Stimulated activated CD8-positive, alpha-beta memory T cell treated with anti-CD3 and anti-CD28 coated beads, Interleukin-15, amount 100 ng/mL, for 48 hours (primary cell): ENCODE results near the gene PRMT7.

ENCODE experiments used
- DNase-seq, 2 donors: peaks; one replicate each; pipeline ENCODE4 v3.0.0-alpha.2; 2020; ENCODE audit warnings: low read depth in 2 of 2

The PRMT7 gene

DNA sequence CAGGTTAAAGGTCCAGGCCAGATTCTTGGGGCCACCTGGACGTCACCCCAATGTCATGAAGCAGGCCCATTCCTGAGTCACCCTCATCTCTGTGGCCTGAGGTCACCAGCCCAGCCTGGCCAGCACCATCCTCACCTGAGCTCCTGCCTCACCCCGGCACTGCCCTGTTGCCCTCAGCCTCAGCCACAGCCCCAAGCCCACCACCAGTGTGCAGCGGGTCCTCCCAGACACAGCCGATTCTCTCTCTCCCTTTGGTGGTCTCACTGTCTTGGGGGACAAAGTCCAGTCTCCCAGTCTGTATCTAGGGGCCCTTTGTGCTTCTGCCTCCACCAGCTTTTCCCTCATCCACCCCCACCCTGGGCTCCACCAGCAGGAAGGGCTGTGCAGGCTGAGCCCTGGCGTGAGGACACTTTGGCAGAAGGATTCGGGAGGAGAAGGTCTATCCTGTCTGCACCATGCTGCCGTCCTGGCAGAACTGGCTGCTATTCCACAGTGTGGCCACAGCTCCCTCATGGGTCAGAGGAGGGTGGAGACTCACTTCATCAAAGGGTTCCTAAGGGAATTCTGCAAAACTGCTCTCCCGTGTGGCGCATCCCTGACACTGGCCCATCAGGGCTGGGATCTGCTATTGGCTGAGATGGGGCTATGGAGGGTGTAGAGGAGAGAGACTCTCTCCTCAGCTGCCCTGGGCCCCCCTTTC is 64.3 kb downstream of the PRMT7 start:
- DNase-seq, result no peak

DNA sequence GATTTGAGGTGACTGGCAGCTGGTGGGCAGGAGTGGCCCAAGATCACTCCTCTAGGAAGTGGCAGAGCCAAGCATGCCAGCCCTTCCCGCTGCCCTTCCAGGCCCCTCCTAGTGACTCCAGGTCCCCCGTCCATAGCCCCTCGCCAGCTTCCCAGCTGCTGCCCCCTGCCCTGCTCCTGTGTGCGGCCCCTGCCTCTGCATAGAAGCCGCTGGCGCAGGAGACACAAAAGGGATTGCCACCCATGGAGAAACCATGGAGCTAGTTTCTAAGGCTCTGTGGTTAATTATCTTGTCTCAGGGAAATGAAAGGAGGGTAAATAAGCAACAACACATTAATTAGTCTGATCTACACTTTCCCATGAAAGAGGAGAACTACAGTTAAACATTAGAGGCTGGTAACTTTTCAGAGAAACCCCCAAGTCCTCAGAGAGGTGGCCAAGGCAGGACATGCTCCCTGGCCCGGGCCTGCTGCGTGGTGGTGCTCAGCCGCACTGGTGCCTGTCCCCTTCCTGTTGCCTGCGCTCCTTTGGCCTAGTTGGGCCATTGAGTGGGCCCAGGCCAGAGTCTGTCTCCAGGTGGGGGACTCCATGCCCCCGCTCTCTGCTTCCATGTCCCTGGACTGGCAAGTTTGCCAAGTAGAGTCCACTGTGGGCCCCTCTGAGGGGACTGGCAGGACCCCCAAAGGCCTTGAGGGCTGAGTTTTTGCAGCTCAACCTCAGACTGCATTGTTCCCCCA is 65.2 kb downstream of the PRMT7 start:
- no peak for DNase-seq

DNA sequence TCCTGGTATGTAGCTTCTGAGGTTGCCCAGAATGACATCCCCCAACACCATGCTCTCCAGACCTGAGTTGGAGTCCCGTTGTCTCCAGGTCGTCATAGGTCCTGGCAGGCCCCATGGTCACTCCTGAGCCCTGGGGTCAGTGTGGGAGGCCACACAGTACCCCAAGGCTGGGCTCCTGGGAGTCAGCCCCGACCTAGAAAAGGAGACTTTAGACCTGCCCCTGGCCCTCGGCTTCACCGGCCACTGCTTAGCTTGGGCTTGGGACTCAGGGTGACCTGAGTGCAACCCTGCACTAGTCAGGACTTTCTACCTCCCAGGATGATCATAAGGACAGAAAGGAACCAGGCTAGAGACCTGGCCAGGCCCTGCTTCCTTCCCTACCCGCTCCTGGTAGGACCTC is 65.8 kb downstream of the PRMT7 start:
- no peak for DNase-seq

DNA sequence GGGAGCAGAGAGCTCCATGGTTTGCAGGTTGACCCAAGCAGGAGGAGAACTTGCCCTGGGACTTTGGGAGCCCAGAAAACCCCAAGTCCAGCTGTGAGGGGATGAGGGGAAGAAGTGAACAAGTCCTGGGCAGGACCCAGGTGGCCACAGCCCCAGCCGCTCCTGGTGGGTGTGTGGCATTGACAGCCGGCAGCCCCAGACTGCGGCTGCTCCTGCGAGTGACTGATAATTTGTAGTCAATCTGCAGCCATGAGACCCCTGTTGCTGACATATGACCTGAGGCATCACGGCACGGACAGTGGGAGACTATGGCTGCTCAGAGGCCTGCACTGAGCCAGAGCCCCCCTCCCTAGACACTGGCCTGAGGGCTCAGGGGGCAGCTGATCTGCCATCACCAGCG is 66.4 kb downstream of the PRMT7 start:
- DNase-seq, result no peak

DNA sequence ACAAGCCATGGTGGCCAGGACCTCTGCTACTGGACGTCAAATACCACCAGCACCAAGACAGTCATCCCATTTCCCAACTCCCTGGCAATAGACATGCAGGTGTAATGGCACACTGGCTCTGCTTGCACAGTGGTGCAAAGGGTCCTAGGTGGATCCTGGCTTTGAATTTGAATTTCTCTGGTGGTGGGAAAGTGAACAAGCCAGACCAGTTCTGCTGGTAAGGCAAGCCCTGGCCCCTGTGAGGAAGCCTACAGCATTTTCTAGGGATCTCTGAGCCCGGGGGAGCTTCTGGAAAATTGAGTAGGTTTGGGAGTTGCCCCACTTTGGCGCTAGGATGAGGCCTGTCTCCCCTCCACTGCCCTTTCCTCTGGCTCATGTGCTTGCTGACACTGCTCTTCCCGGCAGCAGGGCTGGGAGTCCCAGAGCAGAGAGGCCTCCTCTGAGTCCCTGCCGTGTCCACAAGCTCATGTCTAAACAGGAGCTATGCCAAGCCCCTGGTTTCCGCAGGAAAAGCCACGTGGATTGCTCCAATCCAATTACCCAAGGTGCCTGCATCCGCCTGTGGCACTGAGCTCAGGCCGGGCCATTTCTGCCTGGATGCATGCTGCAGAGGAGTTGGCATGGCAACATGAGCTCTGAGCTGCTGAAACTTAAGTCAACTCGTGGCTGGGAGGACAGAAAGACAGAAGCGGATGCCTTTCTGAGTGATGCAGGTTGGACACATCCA is 67.0 kb downstream of the PRMT7 start:
- DNase-seq, result no peak

DNA sequence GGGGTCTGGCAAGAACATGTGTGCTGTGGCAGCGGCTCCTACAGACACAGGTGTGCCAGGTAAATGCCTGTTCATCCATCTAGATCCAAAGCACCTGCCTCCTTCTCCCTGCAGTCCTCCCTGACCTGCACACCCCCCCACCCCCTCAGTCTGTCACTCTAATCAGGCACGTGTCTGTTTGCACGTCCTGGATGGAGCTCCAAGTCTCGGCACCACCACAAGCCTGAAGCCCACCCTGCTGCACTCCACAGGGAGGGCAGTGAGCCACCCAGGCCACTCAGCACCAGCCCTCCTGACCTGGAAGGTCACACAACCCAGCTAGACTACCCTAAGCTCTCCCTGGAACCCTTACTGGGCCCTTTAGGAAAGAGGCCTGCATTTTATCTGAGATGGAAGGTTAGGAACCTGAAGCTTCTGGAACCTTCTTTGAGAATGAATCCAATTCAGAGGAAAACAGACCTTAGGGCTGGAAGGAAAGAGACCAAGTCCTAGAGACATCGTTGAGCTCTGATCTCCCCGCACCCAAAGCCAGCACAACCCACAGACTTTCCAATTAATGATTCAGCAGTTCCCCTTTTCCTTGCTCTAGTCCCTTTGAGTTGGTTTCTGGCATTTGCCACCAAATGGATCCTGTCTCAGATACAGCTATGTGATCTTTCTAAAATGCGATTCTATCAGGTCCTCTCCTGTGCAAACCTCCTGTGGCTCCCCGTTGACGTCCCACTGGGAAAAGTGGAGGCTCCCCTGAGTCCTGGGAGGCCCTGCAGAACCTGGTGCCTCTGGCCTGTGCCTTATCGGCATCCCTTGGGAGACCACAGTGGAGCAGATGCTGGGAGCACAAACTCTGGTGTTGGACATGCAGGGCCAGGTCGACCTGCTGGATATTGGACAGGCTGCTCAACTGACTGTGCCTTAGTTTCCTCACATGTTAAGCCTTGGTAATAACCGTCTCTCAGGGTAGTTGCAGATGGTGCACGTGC is 67.9 kb downstream of the PRMT7 start:
- DNase-seq, result no peak

DNA sequence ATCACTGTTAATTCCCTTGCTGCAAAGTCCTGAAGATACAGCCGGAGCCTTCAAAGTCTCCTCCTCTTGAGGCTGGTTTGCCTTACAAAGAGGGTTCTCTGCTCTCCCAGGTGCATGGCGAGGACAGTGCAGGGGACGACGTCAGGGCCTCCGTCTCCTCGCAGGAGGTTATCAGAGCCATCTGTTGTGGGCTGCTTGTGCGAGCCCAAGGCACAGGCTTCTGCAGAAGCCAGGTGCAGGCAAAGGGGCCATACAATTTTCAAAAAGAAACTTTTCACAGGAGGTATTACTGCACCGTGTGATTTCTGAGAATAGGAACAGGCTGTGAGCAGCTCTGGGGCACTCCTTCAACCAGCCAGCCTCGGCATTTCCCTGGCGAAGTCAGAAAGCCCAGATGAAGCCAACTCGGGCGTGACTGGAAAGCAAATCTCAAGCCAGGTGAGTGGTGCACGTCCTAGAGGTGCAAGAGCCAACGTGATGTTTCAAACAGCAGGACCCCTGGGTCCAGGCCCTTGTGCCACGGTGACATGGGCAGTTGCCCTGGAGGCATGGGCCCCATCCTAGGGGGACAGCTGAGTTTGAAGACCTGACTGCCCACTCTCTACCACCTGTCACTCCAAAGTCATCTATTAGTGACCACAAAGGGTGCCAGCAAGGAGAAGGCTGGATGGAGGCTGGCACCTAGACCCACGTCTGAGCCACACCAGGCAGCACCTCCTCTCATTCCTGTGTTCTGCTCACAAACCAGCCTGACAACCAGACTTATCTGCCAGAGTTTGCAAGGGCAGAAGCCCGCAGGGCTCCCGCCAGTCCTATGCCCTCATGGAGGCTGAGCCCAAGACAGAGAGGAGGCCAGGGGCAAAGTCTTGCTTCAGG is 68.9 kb downstream of the PRMT7 start:
- no peak for DNase-seq

DNA sequence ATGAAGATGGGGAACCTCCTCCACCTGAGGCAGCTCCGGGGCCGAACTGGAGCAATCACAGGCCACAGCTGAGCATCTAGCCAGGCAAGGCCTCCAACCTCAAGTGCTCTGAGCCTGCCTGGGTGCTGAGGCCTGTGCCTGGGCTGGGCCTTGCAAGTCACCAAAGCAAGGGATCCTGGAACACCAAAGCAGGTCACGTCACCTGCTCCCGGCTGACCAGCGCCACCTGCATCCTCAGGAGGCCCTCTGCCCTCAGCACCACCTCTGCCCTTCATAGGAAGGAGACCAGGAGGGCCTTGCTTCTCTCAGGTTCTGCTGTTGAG is 69.5 kb downstream of the PRMT7 start:
- no peak for DNase-seq

DNA sequence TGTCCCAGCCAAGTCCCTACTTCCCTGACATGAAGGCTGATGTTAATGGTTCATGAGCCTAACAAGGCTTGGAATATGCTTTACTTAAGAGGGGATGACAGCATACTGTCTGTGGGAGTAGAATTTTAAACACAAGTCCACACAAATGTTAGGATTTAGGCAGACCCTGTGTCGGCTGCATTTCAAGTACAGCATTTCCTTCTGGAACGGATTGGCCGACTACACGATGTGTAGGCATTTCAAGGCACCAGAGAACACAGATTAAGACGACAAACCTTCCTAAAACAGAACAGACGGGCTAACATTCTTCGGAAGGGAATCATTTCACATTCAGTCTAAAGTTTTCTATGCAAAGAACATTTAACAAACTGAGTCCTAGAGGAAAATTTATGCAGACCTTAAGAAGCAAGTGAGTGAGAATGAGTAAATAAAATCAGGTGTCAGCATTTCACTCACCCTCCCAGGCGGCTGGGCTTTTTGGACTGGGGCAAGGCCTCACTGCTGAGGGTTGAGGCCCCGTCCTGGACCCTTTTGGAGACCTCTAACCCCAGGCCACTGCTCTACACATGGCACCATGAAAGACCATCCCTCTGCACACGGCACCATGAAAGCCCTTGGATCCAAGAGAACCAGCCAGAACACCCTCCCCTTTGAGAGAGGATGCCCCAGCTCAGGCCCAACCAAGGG is 70.0 kb downstream of the PRMT7 start:
- no peak for DNase-seq

DNA sequence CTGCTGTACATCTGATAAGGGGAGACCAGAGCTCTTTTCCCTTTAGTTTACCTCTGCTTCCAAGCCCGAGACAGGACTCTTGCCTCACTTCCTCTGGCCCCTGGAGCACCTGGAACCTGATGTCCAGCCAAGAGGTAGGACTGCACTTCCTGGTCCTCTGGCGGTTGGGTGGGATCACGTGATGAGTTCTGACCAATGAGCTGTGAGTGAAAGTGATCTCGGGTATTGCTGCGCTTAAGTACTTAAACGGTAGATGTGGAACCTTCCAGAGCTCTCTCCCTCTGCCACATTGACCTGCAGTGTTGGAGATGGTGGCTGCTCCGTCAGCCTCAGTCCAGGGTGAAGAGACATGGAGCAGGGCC is 70.5 kb downstream of the PRMT7 start:
- no peak for DNase-seq

DNA sequence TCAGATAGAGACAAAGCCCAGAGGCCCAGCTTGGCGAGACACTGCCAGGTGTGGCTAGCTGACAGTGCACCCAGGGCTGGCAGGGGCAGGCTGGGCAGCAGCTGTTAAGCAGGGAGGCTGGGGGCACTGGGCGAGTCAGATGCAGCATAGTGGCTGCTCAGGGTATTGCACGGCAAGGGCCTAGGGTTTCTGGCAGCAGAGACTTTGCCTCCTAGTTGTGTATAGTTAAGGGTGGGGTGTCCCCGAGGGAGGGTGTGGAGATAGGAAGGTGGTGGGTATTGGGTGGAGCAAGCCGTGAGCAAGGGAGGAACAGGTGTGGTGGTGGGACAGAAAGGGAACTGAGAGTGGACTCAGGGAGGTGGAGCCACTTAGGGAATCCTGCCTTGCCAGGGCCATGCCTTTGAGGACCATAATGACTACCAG is 71.5 kb downstream of the PRMT7 start:
- no peak for DNase-seq

DNA sequence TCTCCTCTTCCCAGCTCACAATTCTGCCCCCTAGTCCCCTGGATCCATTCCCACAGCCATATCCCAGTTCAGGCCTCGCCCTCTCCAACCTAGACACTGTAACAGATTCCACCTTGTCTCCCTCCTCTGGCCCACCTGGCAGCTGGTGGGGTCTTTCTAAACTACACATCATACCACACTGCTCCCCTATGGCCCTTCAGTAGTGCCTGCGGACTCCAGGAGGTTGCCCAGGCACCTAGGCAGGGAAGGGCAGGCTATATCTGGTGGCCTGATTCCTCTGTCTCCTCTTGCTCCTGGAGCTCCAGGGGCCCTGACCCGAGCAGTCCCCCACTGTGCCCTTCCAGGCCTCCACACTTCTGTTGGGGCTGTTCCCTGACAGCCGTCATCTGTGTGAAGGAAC is 73.0 kb downstream of the PRMT7 start:
- DNase-seq, result no peak

DNA sequence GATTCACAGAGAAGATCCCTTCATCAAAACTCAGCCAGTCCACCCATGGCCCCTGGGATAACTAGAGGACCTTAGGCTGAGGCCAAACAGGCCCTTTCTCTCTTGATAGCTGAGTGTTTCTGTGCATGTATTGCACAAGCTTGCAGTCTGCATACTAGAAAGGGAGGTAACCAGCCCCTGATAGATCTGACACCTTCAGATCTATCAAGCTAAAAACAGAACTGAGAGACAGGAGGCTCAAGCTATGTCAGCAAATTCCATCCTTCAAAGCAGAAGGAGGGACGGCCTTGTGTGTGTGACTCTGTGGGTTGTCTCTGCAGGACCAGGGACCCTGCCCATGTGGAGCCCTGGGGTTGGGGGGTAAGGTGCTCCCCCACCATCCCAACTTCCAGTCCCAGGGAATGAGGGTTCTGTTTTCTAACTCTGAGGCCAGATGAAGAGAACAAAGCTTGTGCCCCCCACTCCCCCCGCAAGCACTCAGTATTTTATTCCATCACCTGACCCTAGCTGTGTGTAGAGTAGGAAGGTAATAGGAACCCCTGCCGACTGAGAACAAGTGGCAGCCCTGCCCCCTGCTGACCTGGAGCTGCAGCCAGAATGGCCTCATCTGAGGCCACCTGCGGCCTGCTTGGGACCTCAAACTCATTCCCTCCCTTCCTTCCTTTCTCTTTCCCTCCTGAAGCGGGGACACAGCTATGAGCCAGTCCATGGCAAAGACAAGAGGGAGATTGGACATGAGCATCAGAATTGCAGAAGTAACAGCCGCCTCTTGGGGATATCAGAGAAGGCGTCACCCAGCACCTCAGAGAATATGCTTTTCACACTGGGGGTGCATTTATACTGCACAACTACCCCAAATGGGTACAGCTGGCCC is 73.7 kb downstream of the PRMT7 start:
- no peak for DNase-seq

DNA sequence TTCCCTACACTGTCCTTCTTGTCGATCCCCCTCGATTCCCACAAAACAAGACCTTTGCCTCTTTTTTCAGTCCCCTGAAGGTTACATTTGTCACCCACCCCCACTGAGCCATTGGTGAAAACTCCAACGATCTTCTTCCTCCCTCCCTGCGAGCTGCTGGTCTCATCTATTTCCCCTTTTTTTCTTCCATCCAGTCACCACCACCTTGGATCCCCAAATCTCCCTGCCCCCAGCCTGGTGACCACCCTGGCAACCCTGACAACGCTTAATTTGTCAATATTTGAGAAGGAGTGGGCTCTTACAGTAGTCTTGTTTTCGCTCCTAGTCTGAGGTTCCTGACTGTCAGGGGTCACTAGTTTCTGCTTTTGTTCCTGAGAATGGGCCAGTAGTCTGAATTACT is 74.6 kb downstream of the PRMT7 start:
- no peak for DNase-seq

DNA sequence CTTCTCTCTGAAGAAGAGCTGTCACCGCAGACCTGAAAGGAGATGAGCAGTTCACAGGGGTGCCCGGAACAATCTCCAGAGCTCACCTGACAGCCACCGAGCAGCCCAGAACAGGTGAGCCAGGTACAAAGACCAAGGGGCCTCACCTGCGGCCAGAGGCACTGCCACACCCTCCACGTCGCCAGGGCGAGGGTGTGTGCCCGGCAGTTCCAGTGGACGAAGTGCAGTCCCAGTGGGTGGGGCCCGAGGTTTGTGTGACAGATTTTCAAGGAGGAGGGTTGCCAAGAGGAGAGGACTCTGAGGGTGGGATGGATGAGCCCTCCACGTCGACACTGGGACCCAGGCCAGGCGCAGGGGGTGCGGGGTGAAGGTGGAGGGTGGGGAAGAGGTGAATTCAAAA is 75.8 kb downstream of the PRMT7 start:
- no peak for DNase-seq

DNA sequence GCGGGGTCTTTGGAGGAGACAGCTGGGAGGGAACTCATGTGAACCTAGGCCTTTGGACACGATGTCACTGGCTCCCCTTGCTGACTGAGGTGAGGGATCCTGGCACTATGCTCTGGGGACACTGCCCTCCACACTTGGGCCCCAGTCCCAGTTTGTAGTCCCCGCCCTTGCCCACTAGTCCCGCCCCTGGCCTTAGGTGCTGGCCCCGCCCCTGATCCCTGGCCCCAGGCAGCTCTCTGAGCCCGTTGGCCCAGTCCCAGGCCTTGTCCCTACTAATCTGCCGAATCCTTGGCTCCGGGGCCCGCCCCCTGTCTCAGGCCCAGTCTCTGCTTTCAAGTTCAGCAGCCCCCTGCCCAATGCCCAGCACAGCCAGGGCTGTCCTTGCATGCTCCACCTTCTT is 76.5 kb downstream of the PRMT7 start:
- DNase-seq, result no peak

DNA sequence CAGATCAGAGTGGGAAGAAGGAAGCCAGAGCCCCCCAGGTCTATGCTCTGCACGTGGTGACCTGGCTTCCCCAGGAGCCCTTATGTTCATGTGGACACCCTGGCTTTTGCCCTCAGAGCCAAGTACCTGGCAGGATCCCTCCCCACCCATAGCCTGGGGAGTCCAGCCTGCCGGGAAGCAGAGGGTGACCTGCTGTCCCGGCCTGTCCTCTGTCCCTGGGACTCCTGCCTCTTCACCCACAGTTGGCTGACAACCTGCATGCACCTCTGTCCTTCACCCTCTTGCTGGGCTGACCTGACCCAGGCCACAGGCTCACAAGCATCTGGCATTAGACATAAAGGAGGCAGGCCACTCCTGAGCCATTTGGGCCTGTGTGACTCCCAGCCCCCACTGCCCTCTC is 77.3 kb downstream of the PRMT7 start:
- no peak for DNase-seq

DNA sequence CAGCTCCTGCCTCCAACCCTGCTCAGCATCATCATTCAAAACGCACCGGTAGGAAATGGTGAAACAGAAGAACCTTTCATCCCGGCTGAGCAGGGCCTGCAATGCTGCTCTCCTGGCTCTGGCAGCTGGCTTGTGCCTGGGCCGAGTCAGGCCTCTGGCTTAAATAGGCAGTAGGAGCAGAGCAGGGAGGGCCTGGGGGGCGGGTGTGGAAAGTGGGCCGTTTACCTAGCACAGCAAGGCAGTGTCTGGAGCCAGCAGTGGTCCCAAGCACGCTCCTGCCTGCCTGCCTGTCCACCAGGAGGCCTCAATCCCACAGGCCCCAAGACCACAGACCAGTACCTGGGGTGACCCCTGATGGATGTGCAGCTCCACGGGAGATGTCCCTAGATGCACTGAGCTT is 78.2 kb downstream of the PRMT7 start:
- DNase-seq, result no peak

DNA sequence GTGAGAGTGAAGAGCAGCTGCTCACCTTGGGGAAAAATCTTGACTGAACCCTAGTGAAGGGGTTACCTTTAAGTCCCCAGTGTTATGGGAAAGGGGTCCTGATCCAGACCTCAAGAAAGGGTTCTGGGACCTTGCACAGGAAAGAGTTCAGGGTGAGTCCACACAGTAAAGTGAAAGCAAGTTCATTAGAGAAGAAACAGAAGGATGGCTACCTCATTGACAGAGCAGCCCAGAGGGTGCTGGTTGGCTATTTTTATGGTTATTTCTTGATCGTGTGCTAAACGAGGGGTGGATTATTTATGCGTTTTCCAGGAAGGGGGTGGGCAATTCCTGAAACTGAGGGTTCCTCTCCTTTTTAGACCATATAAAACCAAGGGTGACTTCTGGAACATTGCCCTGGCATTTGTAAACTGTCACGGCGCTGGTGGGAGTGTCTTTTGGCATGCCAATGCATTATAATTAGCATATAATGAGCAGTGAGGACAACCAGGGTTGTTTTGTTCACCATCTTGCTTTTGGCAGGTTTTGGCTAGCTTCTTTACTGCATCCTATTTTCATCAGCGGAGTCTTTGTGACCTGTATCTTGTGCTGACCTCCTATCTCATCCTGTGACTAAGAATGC is 79.0 kb downstream of the PRMT7 start:
- DNase-seq, result no peak
